H1 (cell line): ENCODE data around the gene CXCL10.

Experiments used
- CEBPB ChIP-seq: IDR thresholded peaks from 2 replicates; pipeline ENCODE4 v1.6.1; 2012; ENCODE audit warnings: low read depth, low read length
- CHD1 ChIP-seq: IDR thresholded peaks from 2 replicates; pipeline ENCODE4 v1.6.1; 2012; ENCODE audit warnings: low read depth, low read length, improper control_type of control experiment
- GABPA ChIP-seq: IDR thresholded peaks from 2 replicates; pipeline ENCODE4 v1.6.1; 2011; ENCODE audit warnings: mild to moderate bottlenecking, low read length, moderate library complexity, borderline replicate concordance; ENCODE audit not compliant: insufficient read depth
- JUND ChIP-seq: IDR thresholded peaks from 2 replicates; pipeline ENCODE4 v1.6.1; 2011; ENCODE audit warnings: mild to moderate bottlenecking, improper control_type of control experiment, low read length
- NRF1 ChIP-seq: IDR thresholded peaks from 2 replicates; pipeline ENCODE4 v1.6.1; 2011; ENCODE audit warnings: mild to moderate bottlenecking, low read depth, low read length, improper control_type of control experiment
- POLR2A ChIP-seq, 2 experiments: IDR thresholded peaks; 1 replicate in 1 of 2; 2 replicates in 1 of 2; pipeline ENCODE4 v1.6.1; 2011; ENCODE audit warnings: low read depth in 2 of 2, low read length in 2 of 2, mild to moderate bottlenecking in 2 of 2; ENCODE audit errors: control extremely low read depth in 1 of 2
- POU5F1 ChIP-seq: IDR thresholded peaks from 2 replicates; pipeline ENCODE4 v1.6.1; 2011; ENCODE audit warnings: low read depth, mild to moderate bottlenecking, low read length, moderate library complexity
- SRF ChIP-seq: IDR thresholded peaks from 2 replicates; pipeline ENCODE4 v1.6.1; 2011; ENCODE audit warnings: mild to moderate bottlenecking, low read depth, low read length, moderate library complexity
- TAF1 ChIP-seq: IDR thresholded peaks from 2 replicates; pipeline ENCODE4 v1.6.1; 2011; ENCODE audit warnings: mild to moderate bottlenecking, low read depth, low read length
- ZNF274 ChIP-seq: IDR thresholded peaks from 2 replicates; pipeline ENCODE4 v1.7.0; 2012; ENCODE audit warnings: low read length, borderline replicate concordance; ENCODE audit errors: extremely low read depth
- TF ChIP-seq, protein P1 (sequence below), 3 experiments: IDR thresholded peaks; 1 replicate in 2 of 3; 2 replicates in 1 of 3; pipeline versions ENCODE4 v1.5.1 to v1.6.1; 2011; ENCODE audit warnings: low read length in 3 of 3, mild to moderate bottlenecking in 3 of 3, inconsistent platforms in 2 of 3, low read depth in 1 of 3, moderate library complexity in 1 of 3; ENCODE audit not compliant: insufficient read depth in 1 of 3; ENCODE audit errors: control extremely low read depth in 1 of 3

DNA sequence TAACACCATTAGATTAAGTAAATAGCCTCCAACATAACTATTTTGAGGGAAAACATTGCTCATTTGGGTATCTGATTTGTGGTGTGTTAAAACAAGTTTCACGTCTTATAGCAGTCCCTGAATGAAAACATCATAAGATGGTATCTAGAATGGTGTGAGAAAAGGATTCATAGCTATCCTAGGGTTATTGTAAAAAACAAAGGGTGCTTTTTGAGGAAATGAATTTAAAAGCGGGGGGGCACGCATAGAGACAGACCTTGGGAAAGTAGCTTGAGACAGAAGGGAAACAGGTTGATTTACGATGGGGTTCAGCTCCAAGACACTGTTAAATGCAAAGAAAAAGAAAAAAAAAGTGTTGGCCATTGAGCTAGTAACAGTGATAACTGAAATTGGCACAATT lies 768 bp upstream of the CXCL10 start:
- TF ChIP-seq JUND (no peak), NRF1 (no peak), CHD1 (no peak), CEBPB (no peak), TAF1 (no peak), ZNF274 (no peak), POU5F1 (no peak), GABPA (no peak), SRF (no peak), POLR2A (IDR thresholded peaks at IDR 0.05; ENCODE audit: control extremely low read depth in 1 of 2, low read depth in 2 of 2, low read length in 2 of 2) (no peak)
- TF ChIP-seq, protein P1, sequence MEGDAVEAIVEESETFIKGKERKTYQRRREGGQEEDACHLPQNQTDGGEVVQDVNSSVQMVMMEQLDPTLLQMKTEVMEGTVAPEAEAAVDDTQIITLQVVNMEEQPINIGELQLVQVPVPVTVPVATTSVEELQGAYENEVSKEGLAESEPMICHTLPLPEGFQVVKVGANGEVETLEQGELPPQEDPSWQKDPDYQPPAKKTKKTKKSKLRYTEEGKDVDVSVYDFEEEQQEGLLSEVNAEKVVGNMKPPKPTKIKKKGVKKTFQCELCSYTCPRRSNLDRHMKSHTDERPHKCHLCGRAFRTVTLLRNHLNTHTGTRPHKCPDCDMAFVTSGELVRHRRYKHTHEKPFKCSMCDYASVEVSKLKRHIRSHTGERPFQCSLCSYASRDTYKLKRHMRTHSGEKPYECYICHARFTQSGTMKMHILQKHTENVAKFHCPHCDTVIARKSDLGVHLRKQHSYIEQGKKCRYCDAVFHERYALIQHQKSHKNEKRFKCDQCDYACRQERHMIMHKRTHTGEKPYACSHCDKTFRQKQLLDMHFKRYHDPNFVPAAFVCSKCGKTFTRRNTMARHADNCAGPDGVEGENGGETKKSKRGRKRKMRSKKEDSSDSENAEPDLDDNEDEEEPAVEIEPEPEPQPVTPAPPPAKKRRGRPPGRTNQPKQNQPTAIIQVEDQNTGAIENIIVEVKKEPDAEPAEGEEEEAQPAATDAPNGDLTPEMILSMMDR (IDR thresholded peaks at IDR 0.05; ENCODE audit: control extremely low read depth in 1 of 3, insufficient read depth in 1 of 3, low read depth in 1 of 3, low read length in 3 of 3): no peak
